Calu3 (cell line): ENCODE data around the gene KCNQ5. TPM values are rescaled to one million over a fixed set of nuclear protein-coding genes. Genes with fewer than 3 reads are reported as not detected.

ENCODE experiments used
- BruUV-seq: library from RNA; stranded (reverse); fragments of 400-500 nt; replicated peaks from 2 replicates; lab custom pipeline; 2021; lab: Mats Ljungman, UMichigan
- CTCF ChIA-PET: fragments of 300-600 bp; sonication (Branson Sonifier 250); formaldehyde crosslinking; loops from one replicate; lab custom pipeline; 2022; ENCODE audit warnings: antibody characterized with exemption; lab: Charles Lee
- DNase-seq: peaks from one replicate; pipeline ENCODE4 v3.0.0; 2022
- H3K27ac Mint-ChIP-seq: one replicate; pipeline ENCODE4 v1.8.0; 2022; ENCODE audit warnings: mixed read lengths; ENCODE audit not compliant: unreplicated experiment
- H3K27me3 Mint-ChIP-seq: one replicate; pipeline ENCODE4 v1.8.0; 2022; ENCODE audit warnings: mixed read lengths; ENCODE audit not compliant: unreplicated experiment
- H3K36me3 Mint-ChIP-seq: one replicate; pipeline ENCODE4 v1.8.0; 2022; ENCODE audit warnings: mild to moderate bottlenecking, moderate library complexity, mixed read lengths; ENCODE audit not compliant: insufficient read depth, unreplicated experiment
- H3K4me1 Mint-ChIP-seq: one replicate; pipeline ENCODE4 v1.8.0; 2022; ENCODE audit warnings: mild to moderate bottlenecking, low read depth, mixed read lengths; ENCODE audit not compliant: unreplicated experiment
- H3K4me3 Mint-ChIP-seq: one replicate; pipeline ENCODE4 v1.8.0; 2022; ENCODE audit warnings: mild to moderate bottlenecking, low read depth, moderate library complexity, mixed read lengths; ENCODE audit not compliant: unreplicated experiment
- H3K9me3 Mint-ChIP-seq: one replicate; pipeline ENCODE4 v1.8.0; 2022; ENCODE audit warnings: low read depth, mixed read lengths; ENCODE audit not compliant: unreplicated experiment
- CTCF ChIP-seq: fragments of 200-600 bp; IDR thresholded peaks from one replicate; pipeline ENCODE4 v1.8.0; 2022; ENCODE audit warnings: antibody characterized with exemption; ENCODE audit not compliant: unreplicated experiment
- intact Hi-C: fragments of 100-400 bp; cut with micrococcal nuclease; formaldehyde crosslinking; loops from one replicate; pipeline ENCODE4 v1.10.0; 2022; ENCODE audit not compliant: unreplicated experiment
- total RNA-seq: library from RNA; stranded (reverse); gene quantifications from 2 replicates; pipeline ENCODE4 v1.2.3, GENCODE V29; 2022

KCNQ5 gene
- total RNA-seq, 1 experiment from 2014 or later = not detected

- H3K4me3 Mint-ChIP-seq = no peak overlapping the region
- no peaks in the 10 kb centered on the region for H3K27me3 Mint-ChIP-seq
- BruUV-seq = no TSS peak
- no peak overlapping the region for H3K27ac Mint-ChIP-seq
- CTCF ChIA-PET = no interaction called here
- intact Hi-C loops = no loop called here
- peaks cover 4% of the 10 kb centered on the region for H3K36me3 Mint-ChIP-seq
- DNase-seq = no peak
- peaks cover 17% of the 10 kb centered on the region for H3K4me1 Mint-ChIP-seq
- H3K9me3 Mint-ChIP-seq = peaks cover 4% of the 10 kb centered on the region
- TF ChIP-seq CTCF = no peak
Observed at GRCh38 chr6:72646604-72647485, 25.0 kb downstream of the KCNQ5 start.

GRCh38 chr6:72647489-72647888 lies 25.6 kb downstream of the KCNQ5 start:
- BruUV-seq = no TSS peak
- H3K27me3 Mint-ChIP-seq = no peaks in the 10 kb centered on the region
- peaks cover 4% of the 10 kb centered on the region for H3K36me3 Mint-ChIP-seq
- peaks cover 4% of the 10 kb centered on the region for H3K9me3 Mint-ChIP-seq
- peaks cover 17% of the 10 kb centered on the region for H3K4me1 Mint-ChIP-seq
- no peak for TF ChIP-seq CTCF
- no peak overlapping the region for H3K27ac Mint-ChIP-seq
- intact Hi-C loops = no loop called here
- CTCF ChIA-PET = no interaction called here
- no peak overlapping the region for H3K4me3 Mint-ChIP-seq
- no peak for DNase-seq

- Mint-ChIP-seq H3K4me3 (no peak overlapping the region), H3K36me3 (peaks cover 4% of the 10 kb centered on the region), H3K4me1 (peaks cover 17% of the 10 kb centered on the region), H3K27ac (peak overlapping the region; percentile 63), H3K27me3 (no peaks in the 10 kb centered on the region), H3K9me3 (peaks cover 4% of the 10 kb centered on the region)
- CTCF ChIA-PET = interaction anchor here (0.7 to 1.7 kb wide), 3 partner anchors 9 to 132 kb away, joined by 3 to 4 read pairs (median 3); no protein-coding TSS in a partner anchor
- intact Hi-C loops = no loop called here
- TF ChIP-seq CTCF = no peak
- no TSS peak for BruUV-seq
- DNase-seq = peak; percentile 7
Observed at GRCh38 chr6:72649032-72649984, 27.4 kb downstream of the KCNQ5 start.

- TF ChIP-seq CTCF = no peak
- Mint-ChIP-seq H3K4me3 (no peak overlapping the region), H3K36me3 (peaks cover 4% of the 10 kb centered on the region), H3K9me3 (peaks cover 4% of the 10 kb centered on the region), H3K27me3 (no peaks in the 10 kb centered on the region), H3K27ac (no peak overlapping the region), H3K4me1 (peaks cover 17% of the 10 kb centered on the region)
- CTCF ChIA-PET = interaction anchor here (1.7 kb wide), 1 partner anchor 20 kb away, joined by 3 read pairs; no protein-coding TSS in a partner anchor
- no peak for DNase-seq
- BruUV-seq = no TSS peak
- intact Hi-C loops = no loop called here
Observed at GRCh38 chr6:72650081-72650745, 28.3 kb downstream of the KCNQ5 start.
